K562 (cell line): ENCODE measurements around the gene MAML3. TPM values are rescaled to one million over a fixed set of nuclear protein-coding genes. Genes with fewer than 3 reads are reported as not detected.

ENCODE experiments used
- ATAC-seq: fragments of 200-7000 bp; cut with Tn5 transposase; 3 replicates; pipeline ENCODE4 v1.9.1; 2020; ENCODE audit warnings: moderate library complexity
- BruUV-seq: library from RNA; stranded (reverse); fragments of 400-500 nt; replicated peaks from 2 replicates; lab custom pipeline; 2021; lab: Mats Ljungman, UMichigan
- CTCF ChIA-PET: fragments of 300-600 bp; formaldehyde crosslinking; extraction: SDS; loops from one replicate; lab custom pipeline; 2021; ENCODE audit warnings: low intra/inter-chr PET ratio; lab: Yijun Ruan, JAX
- POLR2A ChIA-PET: fragments of 300-600, 350-650 bp; sonication (Branson Sonifier 250); formaldehyde crosslinking; extraction: SDS; loops from one replicate; lab custom pipeline; 2021; ENCODE audit warnings: antibody characterized with exemption, inconsistent platforms; lab: Yijun Ruan, JAX
- DNase-seq, 4 experiments: peaks; one replicate each; pipeline versions ENCODE4 v3.0.0 to v3.0.0-alpha.2; 2011 to 2018; ENCODE audit warnings: low spot score in 3 of 4, mixed read lengths in 3 of 4; ENCODE audit errors: extremely low read depth in 1 of 4
- FAIRE-seq: peaks from 2 replicates; lab custom pipeline; 2011; peaks lifted over from hg19 to GRCh38; lab: Jason Lieb, UNC
- H2AFZ ChIP-seq: 2 replicates; pipeline ENCODE4 v1.6.0; 2011; ENCODE audit warnings: low read depth, low read length, control low read depth, inconsistent platforms
- H3K27ac ChIP-seq: fragments of 200-600 bp; 3 replicates; pipeline ENCODE4 v1.8.0; 2011; ENCODE audit warnings: low read depth, mild to moderate bottlenecking, control low read depth, inconsistent platforms, low read length, moderate library complexity, mixed read lengths; ENCODE audit errors: extremely low read depth
- H3K27me3 ChIP-seq, 2 experiments: fragments of 300-600 bp in 1 of 2; 2 replicates in 1 of 2; 3 replicates in 1 of 2; pipeline versions ENCODE4 v1.6.0 to v1.8.0; 2011; ENCODE audit warnings: inconsistent platforms in 2 of 2, low read length in 2 of 2, mild to moderate bottlenecking in 1 of 2, mixed read lengths in 1 of 2, moderate library complexity in 1 of 2; ENCODE audit not compliant: control insufficient read depth in 2 of 2, insufficient read depth in 2 of 2
- H3K36me3 ChIP-seq: fragments of 300-600 bp; 3 replicates; pipeline ENCODE4 v1.8.0; 2011; ENCODE audit warnings: mild to moderate bottlenecking, low read length, inconsistent platforms; ENCODE audit not compliant: control insufficient read depth, insufficient read depth
- H3K4me1 ChIP-seq, 2 experiments: fragments of 200-600 bp in 1 of 2; replicated peaks in 1 of 2; 2 replicates in 1 of 2; 3 replicates in 1 of 2; pipeline versions ENCODE4 v1.5.1 to v1.8.0; 2011; ENCODE audit warnings: inconsistent platforms in 2 of 2, low read length in 2 of 2, mild to moderate bottlenecking in 1 of 2, mixed read lengths in 1 of 2, moderate library complexity in 1 of 2; ENCODE audit not compliant: control insufficient read depth in 2 of 2, insufficient read depth in 2 of 2
- H3K4me2 ChIP-seq: 2 replicates; pipeline ENCODE4 v1.6.1; 2011; ENCODE audit warnings: low read length, control low read depth, inconsistent platforms, mixed read lengths; ENCODE audit not compliant: insufficient read depth
- H3K4me3 ChIP-seq: fragments of 200-600 bp; sonication (generic), shearing (Covaris generic); 2 replicates; pipeline ENCODE4 v1.5.1; 2016; ENCODE audit warnings: control low read depth, inconsistent platforms
- H3K79me2 ChIP-seq: fragments of 200-600 bp; 3 replicates; pipeline ENCODE4 v1.8.0; 2011; ENCODE audit warnings: low read length, inconsistent platforms; ENCODE audit not compliant: control insufficient read depth, insufficient read depth
- H3K9ac ChIP-seq, 2 experiments: 2 replicates each; pipeline versions ENCODE4 v1.6.0 to v1.6.1; 2011; ENCODE audit warnings: low read depth in 2 of 2, low read length in 2 of 2, control low read depth in 1 of 2, inconsistent platforms in 1 of 2, mild to moderate bottlenecking in 1 of 2, mixed read lengths in 1 of 2; ENCODE audit not compliant: insufficient read depth in 1 of 2
- H3K9me1 ChIP-seq: one replicate; pipeline ENCODE4 v1.6.0; 2011; ENCODE audit warnings: inconsistent platforms, mild to moderate bottlenecking, low read length, moderate library complexity; ENCODE audit not compliant: control insufficient read depth, insufficient read depth
- H3K9me3 ChIP-seq: replicated peaks from 2 replicates; pipeline ENCODE4 v1.5.1; 2011; ENCODE audit warnings: low read depth, low read length, inconsistent platforms; ENCODE audit not compliant: control insufficient read depth, insufficient read depth
- H4K20me1 ChIP-seq: replicated peaks from 2 replicates; pipeline ENCODE4 v1.6.1; 2011; ENCODE audit warnings: low read length, inconsistent platforms, mixed read lengths; ENCODE audit not compliant: control insufficient read depth, insufficient read depth
- BRD9 ChIP-seq: fragments of 450-650 bp; IDR thresholded peaks from 2 replicates; pipeline ENCODE4 v1.6.1; 2018; ENCODE audit warnings: low read depth; ENCODE audit not compliant: partially characterized antibody
- C11orf30 ChIP-seq: fragments of 450-650 bp; IDR thresholded peaks from 2 replicates; pipeline ENCODE4 v1.6.1; 2016; ENCODE audit warnings: low read depth, mild to moderate bottlenecking
- CBX8 ChIP-seq: fragments of 200-600 bp; sonication (generic); IDR thresholded peaks from 2 replicates; pipeline ENCODE4 v1.6.1; 2012; ENCODE audit warnings: borderline replicate concordance, mixed run types, low read depth, mild to moderate bottlenecking, moderate library complexity, mixed read lengths, low read length, control low read depth, inconsistent platforms; ENCODE audit not compliant: poor library complexity, severe bottlenecking; ENCODE audit errors: extremely low read depth
- FOSL1 ChIP-seq: fragments of 200-800 bp; sonication (Bioruptor generic); conservative IDR thresholded peaks from 2 replicates; pipeline ENCODE4 v1.6.1; 2016; ENCODE audit warnings: missing genetic modification characterization, missing compliant biosample characterization
- IRF2 ChIP-seq: sonication (generic); formaldehyde crosslinking; IDR thresholded peaks from 2 replicates; pipeline ENCODE4 v1.8.1; 2022; ENCODE audit warnings: mild to moderate bottlenecking, missing genetic modification reagents
- KLF6 ChIP-seq: fragments of 250-450 bp; sonication (Bioruptor Pico); IDR thresholded peaks from 2 replicates; pipeline ENCODE4 v1.4.0; 2020; ENCODE audit warnings: mild to moderate bottlenecking, moderate library complexity, borderline replicate concordance
- MEIS2 ChIP-seq: fragments of 450-650 bp; IDR thresholded peaks from 2 replicates; pipeline ENCODE4 v1.6.1; 2014; ENCODE audit warnings: mild to moderate bottlenecking; ENCODE audit not compliant: partially characterized antibody
- POLR2AphosphoS2 ChIP-seq: IDR thresholded peaks from 2 replicates; pipeline ENCODE4 v1.6.1; 2012; ENCODE audit warnings: low read length, improper control_type of control experiment
- PRMT5 ChIP-seq: sonication (generic); formaldehyde crosslinking; IDR thresholded peaks from 2 replicates; pipeline ENCODE4 v1.5.0; 2020; ENCODE audit warnings: missing genetic modification reagents
- PTTG1 ChIP-seq: fragments of 450-650 bp; IDR thresholded peaks from 2 replicates; pipeline ENCODE4 v1.6.1; 2016; ENCODE audit warnings: low read depth, mild to moderate bottlenecking, missing genetic modification characterization, missing compliant biosample characterization
- SNRNP70 ChIP-seq: fragments of 200-400 bp; formaldehyde crosslinking; optimal IDR thresholded peaks from 2 replicates; pipeline ENCODE3; 2017; ENCODE audit warnings: low read depth, low read length
- TAF9B ChIP-seq: fragments of 450-650 bp; IDR thresholded peaks from 2 replicates; pipeline ENCODE4 v1.6.1; 2018; ENCODE audit warnings: mild to moderate bottlenecking; ENCODE audit not compliant: partially characterized antibody
- TBL1XR1 ChIP-seq, 2 experiments: IDR thresholded peaks; 2 replicates each; pipeline ENCODE4 v1.6.1; 2012; ENCODE audit warnings: improper control_type of control experiment in 2 of 2, low read length in 2 of 2, mild to moderate bottlenecking in 1 of 2
- TSC22D4 ChIP-seq: fragments of 450-650 bp; IDR thresholded peaks from 2 replicates; pipeline ENCODE4 v1.6.1; 2016; ENCODE audit warnings: missing genetic modification characterization, missing biosample characterization, control low read depth
- WGBS: fragments of 100-300 bp; shearing (Covaris generic); methylation state at CpG from one replicate; pipeline ENCODE4 v1.1.6; 2016; ENCODE audit warnings: low coverage, mixed read lengths; ENCODE audit not compliant: insufficient coverage; ENCODE audit errors: missing lambda C conversion rate; 5-methylcytosine and 5-hydroxymethylcytosine counted together
- in situ Hi-C: fragments of 300-500 bp; cut with MboI; formaldehyde crosslinking; loops from 4 replicates; pipeline ENCODE4 v1.15.0; 2018; ENCODE audit warnings: inconsistent platforms, mixed read lengths
- intact Hi-C: fragments of 100-400 bp; cut with micrococcal nuclease; formaldehyde crosslinking; loops from 2 replicates; pipeline ENCODE4 v1.14.2; 2022
- polyA plus RNA-seq, 8 experiments: library from polyadenylated mRNA; depleted of rRNA in 4 of 8; stranded (reverse) in 5 of 8; unstranded in 3 of 8; fragments of >200 nt; fragmentation: Nextera tagmentation in 2 of 8; fragmentation: Illumina TruSeq in 1 of 8; extraction: Ambion mirVana in 2 of 8; extraction: Trizol in 1 of 8; gene quantifications; 2 replicates each; pipeline versions ENCODE4 v1.2.1 to v1.2.3, GENCODE V29; 2011 to 2014; ENCODE audit warnings: inconsistent platforms in 1 of 8, missing spikeins in 1 of 8
- total RNA-seq, 7 experiments: library from RNA; depleted of rRNA in 6 of 7; stranded (reverse); fragments of >200 nt in 6 of 7; fragmentation: Illumina TruSeq in 2 of 7; extraction: Trizol in 2 of 7; gene quantifications; 2 replicates each; pipeline versions ENCODE4 v1.2.1 to v1.2.3, GENCODE V29; 2011 to 2021; ENCODE audit warnings: low replicate concordance in 1 of 7
- TF ChIP-seq, protein P1 (sequence below): fragments of 250-450 bp; sonication (Bioruptor Pico); IDR thresholded peaks from 2 replicates; pipeline ENCODE4 v1.5.0; 2021; ENCODE audit warnings: mild to moderate bottlenecking, borderline replicate concordance
- TF ChIP-seq, protein P2 (sequence below): fragments of 450-650 bp; IDR thresholded peaks from 2 replicates; pipeline ENCODE4 v1.6.1; 2017; ENCODE audit warnings: mild to moderate bottlenecking, moderate library complexity
- TF ChIP-seq, protein P3 (sequence below): conservative IDR thresholded peaks from 2 replicates; pipeline ENCODE4 v1.6.1; 2011; ENCODE audit warnings: low read depth, mild to moderate bottlenecking, low read length; ENCODE audit not compliant: control insufficient read depth

The MAML3 gene
- total and polyA plus RNA-seq, 9 of the 15 experiments (the other 6 are each of a cell fraction or from before 2014, with no cell fraction given) = 0.01 to 0.55 (median 0.25) TPM

DNA sequence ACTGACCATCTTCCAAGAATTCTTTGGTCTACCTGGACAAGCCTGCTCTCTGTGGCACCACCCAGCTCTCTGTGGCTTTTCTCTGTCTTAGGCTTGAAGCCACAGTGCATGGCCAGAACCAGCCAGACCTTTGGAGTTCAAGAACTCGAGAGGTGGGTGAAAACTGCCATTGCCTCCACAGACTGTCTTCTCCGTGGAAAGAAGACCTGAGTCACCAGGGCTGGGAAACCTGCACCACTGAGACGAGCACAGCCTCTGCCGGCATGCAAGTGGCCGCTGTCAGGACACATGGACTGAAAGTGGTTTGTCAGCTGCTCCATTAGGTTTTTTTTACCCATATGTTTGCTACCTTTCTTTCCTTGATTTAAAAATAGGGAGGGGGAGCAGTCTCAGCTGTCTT is 413.9 kb downstream of the MAML3 start (continued):
- TF ChIP-seq IRF2 (no peak), TBL1XR1 (IDR thresholded peaks at IDR 0.05; ENCODE audit: low read length in 2 of 2) (no peak), FOSL1 (no peak), CBX8 (no peak), TSC22D4 (tag) (no peak), TAF9B (no peak), BRD9 (no peak)
- TF ChIP-seq, protein P1, sequence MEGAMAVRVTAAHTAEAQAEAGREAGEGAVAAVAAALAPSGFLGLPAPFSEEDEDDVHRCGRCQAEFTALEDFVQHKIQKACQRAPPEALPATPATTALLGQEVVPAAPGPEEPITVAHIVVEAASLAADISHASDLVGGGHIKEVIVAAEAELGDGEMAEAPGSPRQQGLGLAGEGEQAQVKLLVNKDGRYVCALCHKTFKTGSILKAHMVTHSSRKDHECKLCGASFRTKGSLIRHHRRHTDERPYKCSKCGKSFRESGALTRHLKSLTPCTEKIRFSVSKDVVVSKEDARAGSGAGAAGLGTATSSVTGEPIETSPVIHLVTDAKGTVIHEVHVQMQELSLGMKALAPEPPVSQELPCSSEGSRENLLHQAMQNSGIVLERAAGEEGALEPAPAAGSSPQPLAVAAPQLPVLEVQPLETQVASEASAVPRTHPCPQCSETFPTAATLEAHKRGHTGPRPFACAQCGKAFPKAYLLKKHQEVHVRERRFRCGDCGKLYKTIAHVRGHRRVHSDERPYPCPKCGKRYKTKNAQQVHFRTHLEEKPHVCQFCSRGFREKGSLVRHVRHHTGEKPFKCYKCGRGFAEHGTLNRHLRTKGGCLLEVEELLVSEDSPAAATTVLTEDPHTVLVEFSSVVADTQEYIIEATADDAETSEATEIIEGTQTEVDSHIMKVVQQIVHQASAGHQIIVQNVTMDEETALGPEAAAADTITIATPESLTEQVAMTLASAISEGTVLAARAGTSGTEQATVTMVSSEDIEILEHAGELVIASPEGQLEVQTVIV (CRISPR knock-in tag) = no peak

DNA sequence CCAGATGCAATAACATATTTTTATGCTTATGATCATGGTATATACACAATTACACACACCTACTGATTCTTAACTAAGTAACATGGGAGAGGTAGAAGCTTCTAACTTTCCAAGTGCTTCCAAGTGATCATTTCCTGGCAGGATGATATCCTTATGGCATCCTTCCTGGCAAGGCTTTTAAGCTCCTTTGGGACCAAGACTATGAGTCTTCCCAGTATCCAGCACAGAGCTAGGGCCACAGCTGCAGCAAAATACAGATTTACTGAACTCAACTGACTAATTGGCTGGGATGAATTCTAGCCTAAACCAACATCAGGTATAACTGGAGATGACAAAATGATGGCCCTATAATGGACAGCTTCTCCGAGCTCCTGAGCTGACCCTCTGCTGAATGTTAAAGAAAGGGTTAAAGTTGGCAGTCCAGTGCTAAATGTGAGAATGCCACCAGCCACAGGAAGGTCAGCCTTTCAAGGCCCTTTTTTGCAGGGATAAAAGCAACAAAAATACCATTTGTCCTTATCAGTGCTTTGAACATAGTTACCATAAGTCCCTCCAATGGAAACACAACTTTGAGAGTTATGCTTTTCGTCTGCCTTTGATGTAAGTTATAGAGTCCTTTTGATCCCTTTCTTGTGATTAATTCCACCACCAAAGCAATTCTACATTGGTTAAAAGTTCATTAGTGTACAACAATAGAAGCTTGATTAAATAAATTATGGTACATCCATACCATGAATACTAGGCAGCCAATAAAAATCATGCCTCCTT is 415.0 kb downstream of the MAML3 start:
- H3K36me3 ChIP-seq = no peaks in the 10 kb centered on the region
- H3K4me3 ChIP-seq = no peak overlapping the region
- BruUV-seq = no TSS peak
- H3K9ac ChIP-seq = no peak overlapping the region
- no peak overlapping the region for H3K27ac ChIP-seq
- no peaks in the 10 kb centered on the region for H3K9me1 ChIP-seq
- POLR2A ChIA-PET = no interaction called here
- H3K4me1 ChIP-seq = no peaks in the 10 kb centered on the region
- H3K4me2 ChIP-seq = no peak overlapping the region
- no peak overlapping the region for H2AFZ ChIP-seq
- intact Hi-C loops = no loop called here
- peaks cover 7 to 18% of the 10 kb centered on the region in 2 experiments for H3K27me3 ChIP-seq
- H3K9me3 ChIP-seq = no peaks in the 10 kb centered on the region
- DNase-seq (no peak), ATAC-seq (no peak), FAIRE-seq (no peak)
- H4K20me1 ChIP-seq = no peaks in the 10 kb centered on the region; the same call in 1 of the 2 replicates
- H3K79me2 ChIP-seq = no peaks in the 10 kb centered on the region
- in situ Hi-C loops = no loop called here
- 23% methylated on average over 2 of the region's 2 CpGs for WGBS
- CTCF ChIA-PET = no interaction called here
- TF ChIP-seq, protein P2, sequence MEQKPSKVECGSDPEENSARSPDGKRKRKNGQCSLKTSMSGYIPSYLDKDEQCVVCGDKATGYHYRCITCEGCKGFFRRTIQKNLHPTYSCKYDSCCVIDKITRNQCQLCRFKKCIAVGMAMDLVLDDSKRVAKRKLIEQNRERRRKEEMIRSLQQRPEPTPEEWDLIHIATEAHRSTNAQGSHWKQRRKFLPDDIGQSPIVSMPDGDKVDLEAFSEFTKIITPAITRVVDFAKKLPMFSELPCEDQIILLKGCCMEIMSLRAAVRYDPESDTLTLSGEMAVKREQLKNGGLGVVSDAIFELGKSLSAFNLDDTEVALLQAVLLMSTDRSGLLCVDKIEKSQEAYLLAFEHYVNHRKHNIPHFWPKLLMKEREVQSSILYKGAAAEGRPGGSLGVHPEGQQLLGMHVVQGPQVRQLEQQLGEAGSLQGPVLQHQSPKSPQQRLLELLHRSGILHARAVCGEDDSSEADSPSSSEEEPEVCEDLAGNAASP = no peak
- no peak for TF ChIP-seq SNRNP70
- no peak for TF ChIP-seq POLR2AphosphoS2
- TF ChIP-seq MEIS2 = no peak
- TF ChIP-seq KLF6 = no peak
- no peak for TF ChIP-seq C11orf30
- TF ChIP-seq PTTG1 (tag) = no peak
- TF ChIP-seq, protein P3, sequence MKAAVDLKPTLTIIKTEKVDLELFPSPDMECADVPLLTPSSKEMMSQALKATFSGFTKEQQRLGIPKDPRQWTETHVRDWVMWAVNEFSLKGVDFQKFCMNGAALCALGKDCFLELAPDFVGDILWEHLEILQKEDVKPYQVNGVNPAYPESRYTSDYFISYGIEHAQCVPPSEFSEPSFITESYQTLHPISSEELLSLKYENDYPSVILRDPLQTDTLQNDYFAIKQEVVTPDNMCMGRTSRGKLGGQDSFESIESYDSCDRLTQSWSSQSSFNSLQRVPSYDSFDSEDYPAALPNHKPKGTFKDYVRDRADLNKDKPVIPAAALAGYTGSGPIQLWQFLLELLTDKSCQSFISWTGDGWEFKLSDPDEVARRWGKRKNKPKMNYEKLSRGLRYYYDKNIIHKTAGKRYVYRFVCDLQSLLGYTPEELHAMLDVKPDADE = no peak
- TF ChIP-seq PRMT5 (CRISPR knock-in tag) = no peak
